ENCODE measurements around the gene UHMK1. TPM values are rescaled to one million over a fixed set of nuclear protein-coding genes. Genes with fewer than 3 reads are reported as not detected.

UHMK1 gene
- total and polyA plus RNA-seq, 2 donors, result 26.8 to 29.7 TPM

DNA sequence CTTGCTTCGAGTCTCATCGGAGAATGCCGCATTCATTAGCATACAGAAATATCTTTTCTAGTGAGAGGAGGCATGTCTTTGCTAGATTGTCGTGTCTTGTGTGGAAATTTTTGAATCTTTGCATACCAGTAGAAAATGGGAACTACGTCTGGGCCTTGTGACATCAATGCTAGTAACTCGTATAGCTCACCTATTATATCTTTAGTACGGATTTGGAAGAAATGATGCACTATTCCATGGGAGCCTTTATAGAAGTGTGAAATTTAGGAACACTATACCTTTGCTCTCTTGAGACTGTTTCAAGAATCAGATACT lies 835 bp downstream of the UHMK1 start:
- peak in 2 of 9 donors; percentile 1 to 15 for DNase-seq (ENCODE audit: low read depth in 6 of 9, low spot score in 9 of 9)
- H3K9me3 ChIP-seq (ENCODE audit: control insufficient read depth in 2 of 2, insufficient read depth in 1 of 2, low read length in 1 of 2), result no peaks in the 10 kb centered on the region
- H3K36me3 ChIP-seq (ENCODE audit: control insufficient read depth in 2 of 2, insufficient read depth in 2 of 2, low read length in 1 of 2), result peaks cover 17 to 23% of the 10 kb centered on the region in 2 donors
- H3K27ac ChIP-seq (ENCODE audit: low read depth in 1 of 2, low read length in 1 of 2), result peak overlapping the region in 1 of 2 donors; percentile 93
- no peaks in the 10 kb centered on the region for H3K27me3 ChIP-seq (ENCODE audit: control insufficient read depth in 2 of 2, insufficient read depth in 1 of 2, low read length in 1 of 2)
- H3K4me3 ChIP-seq (ENCODE audit: low read length in 2 of 2), result peak overlapping the region; percentile 82 to 91
- H3K4me1 ChIP-seq (ENCODE audit: control insufficient read depth in 2 of 2, insufficient read depth in 2 of 2, low read length in 2 of 2), result peaks cover 4 to 9% of the 10 kb centered on the region in 2 donors
- 2% methylated on average over 7 of the region's 7 CpGs for WGBS

DNA sequence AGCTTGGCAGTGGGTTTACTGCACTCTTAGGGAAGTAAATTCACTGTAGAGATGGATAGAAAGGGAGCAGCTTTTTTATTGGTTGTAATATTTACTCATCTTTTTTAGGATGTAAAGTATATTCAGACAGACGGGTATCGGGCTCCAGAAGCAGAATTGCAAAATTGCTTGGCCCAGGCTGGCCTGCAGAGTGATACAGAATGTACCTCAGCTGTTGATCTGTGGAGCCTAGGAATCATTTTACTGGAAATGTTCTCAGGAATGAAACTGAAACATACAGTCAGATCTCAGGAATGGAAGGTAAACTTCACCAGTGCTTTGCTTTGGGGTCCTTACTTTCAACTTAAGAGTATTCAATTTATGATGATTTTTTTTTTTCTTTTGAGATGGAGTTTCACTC lies 3.2 kb downstream of the UHMK1 start:
- WGBS, result 96% methylated on average over 2 of the region's 2 CpGs
- peaks cover 4 to 9% of the 10 kb centered on the region in 2 donors for H3K4me1 ChIP-seq (ENCODE audit: control insufficient read depth in 2 of 2, insufficient read depth in 2 of 2, low read length in 2 of 2)
- H3K27ac ChIP-seq (ENCODE audit: low read depth in 1 of 2, low read length in 1 of 2), result no peak overlapping the region

DNA sequence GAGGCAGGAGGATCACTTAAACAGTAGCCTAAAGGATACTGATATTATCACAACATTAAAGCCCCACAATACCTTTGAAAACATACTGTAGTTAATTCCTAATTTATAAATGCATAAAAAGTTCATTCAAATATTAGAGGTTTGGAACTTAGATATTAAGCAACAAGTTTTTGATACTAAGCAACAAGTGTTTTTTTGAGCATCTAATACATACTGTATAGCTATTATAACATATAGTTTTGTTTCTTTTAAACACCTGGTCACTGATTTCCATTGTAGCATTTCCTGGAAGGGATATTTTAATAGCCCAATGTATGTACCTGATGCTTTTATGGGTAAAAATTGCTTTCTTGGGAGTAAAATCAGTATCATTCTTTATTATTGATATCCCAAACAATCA lies 4.5 kb downstream of the UHMK1 start:
- peaks cover 27 to 46% of the 10 kb centered on the region in 2 donors for H3K36me3 ChIP-seq (ENCODE audit: control insufficient read depth in 2 of 2, insufficient read depth in 2 of 2, low read length in 1 of 2)
- no peak overlapping the region for H3K4me3 ChIP-seq (ENCODE audit: low read length in 2 of 2)
- DNase-seq (ENCODE audit: low read depth in 6 of 9, low spot score in 9 of 9), result no peak

More for the DNA sequence above, 3.2 kb downstream of the UHMK1 start:
- H3K27me3 ChIP-seq (ENCODE audit: control insufficient read depth in 2 of 2, insufficient read depth in 1 of 2, low read length in 1 of 2), result no peaks in the 10 kb centered on the region
- DNase-seq (ENCODE audit: low read depth in 6 of 9, low spot score in 9 of 9), result no peak
- peaks cover 23 to 40% of the 10 kb centered on the region in 2 donors for H3K36me3 ChIP-seq (ENCODE audit: control insufficient read depth in 2 of 2, insufficient read depth in 2 of 2, low read length in 1 of 2)
- no peak overlapping the region for H3K4me3 ChIP-seq (ENCODE audit: low read length in 2 of 2)
- no peaks in the 10 kb centered on the region for H3K9me3 ChIP-seq (ENCODE audit: control insufficient read depth in 2 of 2, insufficient read depth in 1 of 2, low read length in 1 of 2)

DNA sequence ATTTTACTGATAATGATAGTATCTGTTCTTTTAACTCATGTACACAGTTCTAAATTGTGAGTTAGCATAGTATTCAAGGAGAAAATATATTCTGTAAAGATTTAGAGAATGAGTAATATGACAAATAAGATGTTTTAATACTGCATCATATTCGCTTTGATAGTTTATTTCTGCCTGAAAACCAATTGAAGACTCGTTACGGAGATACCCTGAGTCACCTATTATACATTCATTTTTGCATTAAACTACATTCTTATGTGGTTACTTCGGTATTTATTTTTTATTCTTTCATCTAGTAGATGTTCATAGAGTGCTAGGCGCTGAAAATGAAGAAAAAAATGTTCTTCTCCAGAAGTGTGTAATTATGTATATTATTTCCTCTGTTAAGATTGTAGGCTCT lies 5.3 kb downstream of the UHMK1 start:
- no peak overlapping the region for H3K4me3 ChIP-seq (ENCODE audit: low read length in 2 of 2)
- DNase-seq (ENCODE audit: low read depth in 6 of 9, low spot score in 9 of 9), result no peak
- 98% methylated on average over 5 of the region's 5 CpGs for WGBS
- no peaks in the 10 kb centered on the region for H3K9me3 ChIP-seq (ENCODE audit: control insufficient read depth in 2 of 2, insufficient read depth in 1 of 2, low read length in 1 of 2)
- H3K27ac ChIP-seq (ENCODE audit: low read depth in 1 of 2, low read length in 1 of 2), result no peak overlapping the region
- no peaks in the 10 kb centered on the region for H3K27me3 ChIP-seq (ENCODE audit: control insufficient read depth in 2 of 2, insufficient read depth in 1 of 2, low read length in 1 of 2)
- peaks cover 4% of the 10 kb centered on the region in 2 donors for H3K4me1 ChIP-seq (ENCODE audit: control insufficient read depth in 2 of 2, insufficient read depth in 2 of 2, low read length in 2 of 2)
- peaks cover 32 to 46% of the 10 kb centered on the region in 2 donors for H3K36me3 ChIP-seq (ENCODE audit: control insufficient read depth in 2 of 2, insufficient read depth in 2 of 2, low read length in 1 of 2)

More for the DNA sequence above, 4.5 kb downstream of the UHMK1 start:
- Histone ChIP-seq H3K27ac (ENCODE audit: low read depth in 1 of 2, low read length in 1 of 2) (no peak overlapping the region), H3K27me3 (ENCODE audit: control insufficient read depth in 2 of 2, insufficient read depth in 1 of 2, low read length in 1 of 2) (no peaks in the 10 kb centered on the region), H3K9me3 (ENCODE audit: control insufficient read depth in 2 of 2, insufficient read depth in 1 of 2, low read length in 1 of 2) (no peaks in the 10 kb centered on the region), H3K4me1 (ENCODE audit: control insufficient read depth in 2 of 2, insufficient read depth in 2 of 2, low read length in 2 of 2) (peaks cover 4 to 8% of the 10 kb centered on the region in 2 donors)

DNA sequence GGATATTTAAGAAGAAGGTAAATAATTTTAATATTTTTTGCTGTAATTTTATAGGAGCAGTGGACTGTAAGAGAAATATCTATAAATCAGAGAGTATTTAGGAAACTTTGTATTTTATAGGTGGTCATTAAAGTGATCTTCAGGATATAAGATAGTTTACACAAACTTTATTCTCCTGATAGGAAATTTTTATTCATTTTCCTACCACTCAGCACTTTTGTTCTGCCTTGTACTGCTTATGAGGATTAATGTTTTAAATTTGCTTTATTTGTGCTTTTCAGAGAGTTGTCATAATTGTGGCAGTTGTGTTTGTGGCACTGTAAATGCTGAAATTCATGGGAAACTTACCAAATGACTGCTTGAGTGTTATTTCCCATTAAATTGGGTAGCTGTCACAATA lies 29.7 kb downstream of the UHMK1 start:
- no peaks in the 10 kb centered on the region for H3K4me1 ChIP-seq (ENCODE audit: control insufficient read depth in 2 of 2, insufficient read depth in 2 of 2, low read length in 2 of 2)
- H3K27ac ChIP-seq (ENCODE audit: low read depth in 1 of 2, low read length in 1 of 2), result no peak overlapping the region
- H3K27me3 ChIP-seq (ENCODE audit: control insufficient read depth in 2 of 2, insufficient read depth in 1 of 2, low read length in 1 of 2), result no peaks in the 10 kb centered on the region
- peaks cover 11 to 31% of the 10 kb centered on the region in 2 donors for H3K36me3 ChIP-seq (ENCODE audit: control insufficient read depth in 2 of 2, insufficient read depth in 2 of 2, low read length in 1 of 2)
- no peak for DNase-seq (ENCODE audit: low read depth in 6 of 9, low spot score in 9 of 9)
- H3K4me3 ChIP-seq (ENCODE audit: low read length in 2 of 2), result no peak overlapping the region
- H3K9me3 ChIP-seq (ENCODE audit: control insufficient read depth in 2 of 2, insufficient read depth in 1 of 2, low read length in 1 of 2), result no peaks in the 10 kb centered on the region

DNA sequence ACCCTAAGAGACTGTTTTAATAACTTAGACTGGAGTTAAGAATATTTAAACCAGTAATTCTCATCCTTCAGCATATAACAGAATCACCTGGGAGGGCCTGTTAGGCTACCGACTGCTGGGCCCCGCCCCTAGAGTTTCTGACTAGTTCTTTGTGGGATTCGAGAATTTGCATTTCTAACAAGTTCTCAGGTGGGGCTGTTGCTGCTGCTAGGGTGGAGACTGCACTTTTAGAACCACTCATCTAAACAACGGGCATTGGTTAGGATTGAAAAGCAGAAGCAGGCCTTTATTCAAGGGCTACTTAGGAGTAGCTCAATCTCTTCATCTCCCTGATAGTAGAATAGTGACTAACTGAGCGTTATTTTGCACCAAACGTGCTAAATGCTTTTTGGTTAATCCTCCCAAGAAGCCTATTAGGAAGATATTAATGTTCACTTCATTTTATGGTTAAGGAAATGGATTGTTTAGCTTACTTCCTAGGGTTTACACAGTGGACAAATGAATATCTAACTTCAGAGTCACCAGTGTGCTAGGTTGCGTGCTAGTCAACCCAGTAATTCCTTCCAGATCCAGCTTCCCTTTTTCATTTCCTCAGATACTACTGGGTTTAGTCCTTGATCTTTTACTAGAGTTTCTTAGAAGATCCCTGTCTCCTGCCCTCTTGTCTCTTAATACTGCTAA lies 32.8 kb downstream of the UHMK1 start:
- Histone ChIP-seq H3K4me3 (ENCODE audit: low read length in 2 of 2) (no peak overlapping the region), H3K27me3 (ENCODE audit: control insufficient read depth in 2 of 2, insufficient read depth in 1 of 2, low read length in 1 of 2) (no peaks in the 10 kb centered on the region), H3K36me3 (ENCODE audit: control insufficient read depth in 2 of 2, insufficient read depth in 2 of 2, low read length in 1 of 2) (peaks cover 1 to 12% of the 10 kb centered on the region in 2 donors), H3K27ac (ENCODE audit: low read depth in 1 of 2, low read length in 1 of 2) (no peak overlapping the region), H3K4me1 (ENCODE audit: control insufficient read depth in 2 of 2, insufficient read depth in 2 of 2, low read length in 2 of 2) (no peaks in the 10 kb centered on the region), H3K9me3 (ENCODE audit: control insufficient read depth in 2 of 2, insufficient read depth in 1 of 2, low read length in 1 of 2) (no peaks in the 10 kb centered on the region)
- WGBS, result 92% methylated on average over 7 of the region's 7 CpGs
- no peak for DNase-seq (ENCODE audit: low read depth in 6 of 9, low spot score in 9 of 9)

DNA sequence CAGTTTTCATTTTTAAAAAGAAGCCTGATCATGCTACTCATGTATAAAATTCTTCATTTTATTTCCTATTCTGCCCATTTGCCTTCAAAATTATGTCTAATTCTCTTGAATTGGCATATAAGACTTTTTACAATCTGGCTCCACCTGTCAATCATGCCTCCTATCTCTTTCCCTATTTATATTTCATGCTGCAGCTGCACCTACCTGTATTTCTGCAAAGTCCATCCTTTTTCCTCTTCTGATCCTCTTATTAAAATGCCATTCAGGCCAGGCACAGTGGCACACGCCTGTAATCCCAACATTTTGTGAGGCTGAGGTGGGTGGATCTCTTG lies 33.3 kb downstream of the UHMK1 start:
- no peak overlapping the region for H3K27ac ChIP-seq (ENCODE audit: low read depth in 1 of 2, low read length in 1 of 2)

DNA sequence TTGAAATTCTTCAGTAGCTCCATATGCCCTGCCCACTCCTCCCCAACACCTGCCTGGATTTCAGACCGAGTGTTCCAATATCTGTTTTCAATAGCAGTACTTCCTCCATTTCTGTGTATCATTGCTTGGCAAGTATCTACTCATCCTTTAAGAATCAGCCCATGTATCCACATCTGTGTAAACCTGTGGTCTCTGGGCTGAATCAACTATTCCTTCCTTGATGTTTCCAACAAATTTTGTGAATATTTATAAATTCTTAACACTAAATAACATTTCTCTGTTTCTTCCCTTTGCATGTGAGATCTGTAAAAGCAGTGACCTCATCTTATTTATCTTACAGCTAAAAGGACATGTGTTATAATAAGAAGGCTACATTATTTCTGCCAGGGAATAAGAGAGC lies 37.9 kb downstream of the UHMK1 start:
- H3K4me3 ChIP-seq (ENCODE audit: low read length in 2 of 2), result no peak overlapping the region
- H3K27me3 ChIP-seq (ENCODE audit: control insufficient read depth in 2 of 2, insufficient read depth in 1 of 2, low read length in 1 of 2), result no peaks in the 10 kb centered on the region
- H3K27ac ChIP-seq (ENCODE audit: low read depth in 1 of 2, low read length in 1 of 2), result no peak overlapping the region
- 91% methylated on average over 1 of the region's 1 CpG for WGBS
- H3K4me1 ChIP-seq (ENCODE audit: control insufficient read depth in 2 of 2, insufficient read depth in 2 of 2, low read length in 2 of 2), result no peaks in the 10 kb centered on the region
- DNase-seq (ENCODE audit: low read depth in 6 of 9, low spot score in 9 of 9), result no peak
- H3K36me3 ChIP-seq (ENCODE audit: control insufficient read depth in 2 of 2, insufficient read depth in 2 of 2, low read length in 1 of 2), result no peaks in the 10 kb centered on the region
- no peaks in the 10 kb centered on the region for H3K9me3 ChIP-seq (ENCODE audit: control insufficient read depth in 2 of 2, insufficient read depth in 1 of 2, low read length in 1 of 2)

More for the DNA sequence above, 33.3 kb downstream of the UHMK1 start:
- no peaks in the 10 kb centered on the region for H3K27me3 ChIP-seq (ENCODE audit: control insufficient read depth in 2 of 2, insufficient read depth in 1 of 2, low read length in 1 of 2)
- 98% methylated on average over 1 of the region's 1 CpG for WGBS
- no peaks in the 10 kb centered on the region for H3K4me1 ChIP-seq (ENCODE audit: control insufficient read depth in 2 of 2, insufficient read depth in 2 of 2, low read length in 2 of 2)
- DNase-seq (ENCODE audit: low read depth in 6 of 9, low spot score in 9 of 9), result no peak
- H3K4me3 ChIP-seq (ENCODE audit: low read length in 2 of 2), result no peak overlapping the region
- no peaks in the 10 kb centered on the region for H3K9me3 ChIP-seq (ENCODE audit: control insufficient read depth in 2 of 2, insufficient read depth in 1 of 2, low read length in 1 of 2)
- peaks cover 0 to 10% of the 10 kb centered on the region in 2 donors for H3K36me3 ChIP-seq (ENCODE audit: control insufficient read depth in 2 of 2, insufficient read depth in 2 of 2, low read length in 1 of 2)

DNA sequence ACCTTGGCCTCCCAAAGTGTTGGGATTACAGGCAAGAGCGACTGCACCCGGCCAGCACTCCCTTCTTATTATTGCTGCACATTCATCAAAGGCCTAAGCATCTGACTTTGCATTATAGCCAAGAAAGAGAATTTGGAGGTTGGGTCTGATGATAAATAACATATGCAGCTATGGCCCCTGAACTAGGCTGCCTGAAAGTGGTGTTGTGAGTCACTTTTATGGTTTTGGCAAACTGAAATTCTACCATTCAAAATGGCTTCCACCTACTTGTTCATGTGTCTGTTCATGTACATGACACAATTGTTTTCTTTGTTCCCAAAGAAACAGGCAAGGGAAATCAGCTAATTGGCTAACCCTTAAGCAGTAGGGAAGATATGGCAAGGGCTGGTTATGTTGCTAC lies 38.9 kb downstream of the UHMK1 start:
- WGBS, result 97% methylated on average over 2 of the region's 2 CpGs
- no peaks in the 10 kb centered on the region for H3K27me3 ChIP-seq (ENCODE audit: control insufficient read depth in 2 of 2, insufficient read depth in 1 of 2, low read length in 1 of 2)
- no peak for DNase-seq (ENCODE audit: low read depth in 6 of 9, low spot score in 9 of 9)

More for the DNA sequence above, 38.9 kb downstream of the UHMK1 start:
- no peaks in the 10 kb centered on the region for H3K36me3 ChIP-seq (ENCODE audit: control insufficient read depth in 2 of 2, insufficient read depth in 2 of 2, low read length in 1 of 2)
- H3K4me3 ChIP-seq (ENCODE audit: low read length in 2 of 2), result no peak overlapping the region
- no peaks in the 10 kb centered on the region for H3K4me1 ChIP-seq (ENCODE audit: control insufficient read depth in 2 of 2, insufficient read depth in 2 of 2, low read length in 2 of 2)
- no peak overlapping the region for H3K27ac ChIP-seq (ENCODE audit: low read depth in 1 of 2, low read length in 1 of 2)
- no peaks in the 10 kb centered on the region for H3K9me3 ChIP-seq (ENCODE audit: control insufficient read depth in 2 of 2, insufficient read depth in 1 of 2, low read length in 1 of 2)
